Measurements from ENCODE around the gene EPHA1.
"Not testable (repeated sequence)": the region's sequence is repeated elsewhere in the genome, so short reads cannot be mapped to it uniquely, and the experiment has no call there.

Gene EPHA1

GRCh38 chr7:143418681-143419458 is 10.2 kb upstream of the EPHA1 start:
- DNase-seq, result no peak
- Histone ChIP-seq H3K4me1 (no peaks in the 10 kb centered on the region), H3K9me3 (no peaks in the 10 kb centered on the region), H3K36me3 (no peaks in the 10 kb centered on the region), H3K27me3 (peaks cover 17% of the 10 kb centered on the region), H3K4me3 (ENCODE audit: low read depth, low read length) (no peak overlapping the region)
- TF ChIP-seq CTCF (IDR thresholded peaks at IDR 0.05; ENCODE audit: low read depth, low read length), result no peak

- no peaks in the 10 kb centered on the region for H3K4me1 ChIP-seq
- no peaks in the 10 kb centered on the region for H3K9me3 ChIP-seq
- peaks cover 17% of the 10 kb centered on the region for H3K27me3 ChIP-seq
- DNase-seq, result no peak
- TF ChIP-seq CTCF (IDR thresholded peaks at IDR 0.05; ENCODE audit: low read depth, low read length), result no peak
- no peaks in the 10 kb centered on the region for H3K36me3 ChIP-seq
- no peak overlapping the region for H3K4me3 ChIP-seq (ENCODE audit: low read depth, low read length)
These were observed 9.2 kb upstream of the EPHA1 start for GRCh38 chr7:143417734-143418383.

GRCh38 chr7:143416565-143417149 is 8.0 kb upstream of the EPHA1 start:
- no peaks in the 10 kb centered on the region for H3K9me3 ChIP-seq
- H3K27me3 ChIP-seq, result peaks cover 17% of the 10 kb centered on the region
- no peaks in the 10 kb centered on the region for H3K4me1 ChIP-seq

GRCh38 chr7:143415742-143416397 is 7.2 kb upstream of the EPHA1 start:
- no peaks in the 10 kb centered on the region for H3K4me1 ChIP-seq
- no peak for DNase-seq
- H3K27me3 ChIP-seq, result peaks cover 17% of the 10 kb centered on the region
- no peaks in the 10 kb centered on the region for H3K9me3 ChIP-seq
- no peaks in the 10 kb centered on the region for H3K36me3 ChIP-seq
- no peak overlapping the region for H3K4me3 ChIP-seq (ENCODE audit: low read depth, low read length)
- TF ChIP-seq CTCF (IDR thresholded peaks at IDR 0.05; ENCODE audit: low read depth, low read length), result no peak

More at GRCh38 chr7:143416565-143417149, 8.0 kb upstream of the EPHA1 start:
- no peak overlapping the region for H3K4me3 ChIP-seq (ENCODE audit: low read depth, low read length)
- no peak for DNase-seq
- H3K36me3 ChIP-seq, result no peaks in the 10 kb centered on the region
- TF ChIP-seq CTCF (IDR thresholded peaks at IDR 0.05; ENCODE audit: low read depth, low read length), result peak; percentile 79

GRCh38 chr7:143415209-143415608 is 6.6 kb upstream of the EPHA1 start:
- peaks cover 13% of the 10 kb centered on the region for H3K27me3 ChIP-seq
- H3K9me3 ChIP-seq; DNase-seq; H3K4me1 ChIP-seq; H3K4me3 ChIP-seq (ENCODE audit: low read depth, low read length); H3K36me3 ChIP-seq: not testable (repeated sequence)

- no peak for TF ChIP-seq CTCF (IDR thresholded peaks at IDR 0.05; ENCODE audit: low read depth, low read length)
These were observed 4.5 kb upstream of the EPHA1 start for GRCh38 chr7:143413123-143413522.

More at GRCh38 chr7:143413123-143413522, 4.5 kb upstream of the EPHA1 start:
- Histone ChIP-seq H3K4me3 (ENCODE audit: low read depth, low read length) (no peak overlapping the region), H3K27me3 (peaks cover 15% of the 10 kb centered on the region), H3K36me3 (no peaks in the 10 kb centered on the region), H3K4me1 (no peaks in the 10 kb centered on the region), H3K9me3 (no peaks in the 10 kb centered on the region)
- DNase-seq, result no peak
